DOHH2 (cell line): Measurements from ENCODE around the gene SLC1A4.

Experiments used
- EZH2phosphoT487 ChIP-seq: fragments of 200-600 bp; sonication (generic); IDR thresholded peaks from 2 replicates; pipeline ENCODE4 v1.6.1; 2017; ENCODE audit warnings: borderline replicate concordance, mild to moderate bottlenecking, antibody characterized with exemption, low read length, moderate library complexity, mixed read lengths
- TF ChIP-seq, protein P1 (sequence below): fragments of 200-600 bp; sonication (generic); IDR thresholded peaks from one replicate; pipeline ENCODE4 v1.5.1; 2014; ENCODE audit warnings: antibody characterized with exemption, mild to moderate bottlenecking, low read depth, low read length; ENCODE audit not compliant: poor library complexity, severe bottlenecking

GRCh38 chr2:65070856-65071255 is 81.7 kb downstream of the SLC1A4 start:
- TF ChIP-seq, protein P1, sequence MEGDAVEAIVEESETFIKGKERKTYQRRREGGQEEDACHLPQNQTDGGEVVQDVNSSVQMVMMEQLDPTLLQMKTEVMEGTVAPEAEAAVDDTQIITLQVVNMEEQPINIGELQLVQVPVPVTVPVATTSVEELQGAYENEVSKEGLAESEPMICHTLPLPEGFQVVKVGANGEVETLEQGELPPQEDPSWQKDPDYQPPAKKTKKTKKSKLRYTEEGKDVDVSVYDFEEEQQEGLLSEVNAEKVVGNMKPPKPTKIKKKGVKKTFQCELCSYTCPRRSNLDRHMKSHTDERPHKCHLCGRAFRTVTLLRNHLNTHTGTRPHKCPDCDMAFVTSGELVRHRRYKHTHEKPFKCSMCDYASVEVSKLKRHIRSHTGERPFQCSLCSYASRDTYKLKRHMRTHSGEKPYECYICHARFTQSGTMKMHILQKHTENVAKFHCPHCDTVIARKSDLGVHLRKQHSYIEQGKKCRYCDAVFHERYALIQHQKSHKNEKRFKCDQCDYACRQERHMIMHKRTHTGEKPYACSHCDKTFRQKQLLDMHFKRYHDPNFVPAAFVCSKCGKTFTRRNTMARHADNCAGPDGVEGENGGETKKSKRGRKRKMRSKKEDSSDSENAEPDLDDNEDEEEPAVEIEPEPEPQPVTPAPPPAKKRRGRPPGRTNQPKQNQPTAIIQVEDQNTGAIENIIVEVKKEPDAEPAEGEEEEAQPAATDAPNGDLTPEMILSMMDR: no peak
- no peak for TF ChIP-seq EZH2phosphoT487
